ENCODE measurements around the gene FLYWCH2. TPM values are rescaled to one million over a fixed set of nuclear protein-coding genes. Genes with fewer than 3 reads are reported as not detected.

FLYWCH2 gene
- total and polyA plus RNA-seq, 2 donors from 2014 or later: 31.3 to 52.5 TPM

- FAIRE-seq (no peak), DNase-seq (no peak)
- Histone ChIP-seq H3K27me3 (ENCODE audit: control insufficient read depth, insufficient read depth, low read length) (no peaks in the 10 kb centered on the region), H3K36me3 (ENCODE audit: control insufficient read depth in 2 of 3, insufficient read depth in 3 of 3, low read length in 3 of 3) (no peaks in the 10 kb centered on the region), H3K4me3 (ENCODE audit: low read length in 3 of 3) (no peak overlapping the region), H3K9me3 (ENCODE audit: control insufficient read depth in 2 of 3, insufficient read depth in 1 of 3, low read length in 3 of 3) (peaks cover 0 to 6% (median 2%) of the 10 kb centered on the region in 3 donors), H3K27ac (ENCODE audit: low read depth in 2 of 2, low read length in 2 of 2) (no peak overlapping the region), H3K9ac (ENCODE audit: low read length in 3 of 3) (no peak overlapping the region), H3K4me1 (ENCODE audit: control insufficient read depth in 2 of 3, insufficient read depth in 2 of 3, low read depth in 1 of 3, low read length in 3 of 3) (no peaks in the 10 kb centered on the region)
- no peak for TF ChIP-seq CTCF (IDR thresholded peaks at IDR 0.05; ENCODE audit: borderline replicate concordance, extremely low read depth, insufficient read depth)
- intact Hi-C loops (cut with DNase I): no loop called here
These were observed 27.5 kb upstream of the FLYWCH2 start for GRCh38 chr16:2855536-2855935.

GRCh38 chr16:2856061-2856670 lies 26.8 kb upstream of the FLYWCH2 start:
- Histone ChIP-seq H3K9me3 (ENCODE audit: control insufficient read depth in 2 of 3, insufficient read depth in 1 of 3, low read length in 3 of 3) (peaks cover 0 to 11% (median 2%) of the 10 kb centered on the region in 3 donors), H3K4me1 (ENCODE audit: control insufficient read depth in 2 of 3, insufficient read depth in 2 of 3, low read depth in 1 of 3, low read length in 3 of 3) (no peaks in the 10 kb centered on the region), H3K27me3 (ENCODE audit: control insufficient read depth, insufficient read depth, low read length) (no peaks in the 10 kb centered on the region), H3K9ac (ENCODE audit: low read length in 3 of 3) (no peak overlapping the region), H3K4me3 (ENCODE audit: low read length in 3 of 3) (no peak overlapping the region), H3K36me3 (ENCODE audit: control insufficient read depth in 2 of 3, insufficient read depth in 3 of 3, low read length in 3 of 3) (no peaks in the 10 kb centered on the region), H3K27ac (ENCODE audit: low read depth in 2 of 2, low read length in 2 of 2) (no peak overlapping the region)
- TF ChIP-seq CTCF (IDR thresholded peaks at IDR 0.05; ENCODE audit: borderline replicate concordance, extremely low read depth, insufficient read depth): no peak
- FAIRE-seq (no peak), DNase-seq (no peak)
- intact Hi-C loops (cut with DNase I): no loop called here

- FAIRE-seq: no peak
- Histone ChIP-seq H3K36me3 (ENCODE audit: control insufficient read depth in 2 of 3, insufficient read depth in 3 of 3, low read length in 3 of 3) (no peaks in the 10 kb centered on the region), H3K27ac (ENCODE audit: low read depth in 2 of 2, low read length in 2 of 2) (no peak overlapping the region), H3K27me3 (ENCODE audit: control insufficient read depth, insufficient read depth, low read length) (no peaks in the 10 kb centered on the region), H3K9ac (ENCODE audit: low read length in 3 of 3) (no peak overlapping the region), H3K4me3 (ENCODE audit: low read length in 3 of 3) (no peak overlapping the region), H3K4me1 (ENCODE audit: control insufficient read depth in 2 of 3, insufficient read depth in 2 of 3, low read depth in 1 of 3, low read length in 3 of 3) (no peaks in the 10 kb centered on the region), H3K9me3 (ENCODE audit: control insufficient read depth in 2 of 3, insufficient read depth in 1 of 3, low read length in 3 of 3) (peaks cover 0 to 12% (median 2%) of the 10 kb centered on the region in 3 donors)
- no peak for DNase-seq
- no peak for TF ChIP-seq CTCF (IDR thresholded peaks at IDR 0.05; ENCODE audit: borderline replicate concordance, extremely low read depth, insufficient read depth)
- intact Hi-C loops (cut with DNase I): no loop called here
These were observed 26.1 kb upstream of the FLYWCH2 start for GRCh38 chr16:2856686-2857450.
